ENCODE measurements around the gene CALU.

- no peak for TF ChIP-seq POLR2AphosphoS5 (IDR thresholded peaks at IDR 0.05; ENCODE audit: borderline replicate concordance, low read depth, low read length)
- no peak for TF ChIP-seq EZH2 (IDR thresholded peaks at IDR 0.05)
- TF ChIP-seq FOXP2 (optimal IDR thresholded peaks at IDR 0.05; ENCODE audit: control extremely low read depth, extremely low read length, insufficient read depth): no peak
Observed at GRCh38 chr7:128714701-128715495, 24.3 kb upstream of the CALU start.

Data from SK-N-MC (cell line).